ENCODE results near the gene ARHGAP11A.

The ARHGAP11A gene

GRCh38 chr15:32651229-32651837 is 36.0 kb downstream of the ARHGAP11A start:
- DNase-seq (ENCODE audit: low read depth) = peak; percentile 73

GRCh38 chr15:32652178-32652577 is 36.9 kb downstream of the ARHGAP11A start:
- TF ChIP-seq, protein P1, sequence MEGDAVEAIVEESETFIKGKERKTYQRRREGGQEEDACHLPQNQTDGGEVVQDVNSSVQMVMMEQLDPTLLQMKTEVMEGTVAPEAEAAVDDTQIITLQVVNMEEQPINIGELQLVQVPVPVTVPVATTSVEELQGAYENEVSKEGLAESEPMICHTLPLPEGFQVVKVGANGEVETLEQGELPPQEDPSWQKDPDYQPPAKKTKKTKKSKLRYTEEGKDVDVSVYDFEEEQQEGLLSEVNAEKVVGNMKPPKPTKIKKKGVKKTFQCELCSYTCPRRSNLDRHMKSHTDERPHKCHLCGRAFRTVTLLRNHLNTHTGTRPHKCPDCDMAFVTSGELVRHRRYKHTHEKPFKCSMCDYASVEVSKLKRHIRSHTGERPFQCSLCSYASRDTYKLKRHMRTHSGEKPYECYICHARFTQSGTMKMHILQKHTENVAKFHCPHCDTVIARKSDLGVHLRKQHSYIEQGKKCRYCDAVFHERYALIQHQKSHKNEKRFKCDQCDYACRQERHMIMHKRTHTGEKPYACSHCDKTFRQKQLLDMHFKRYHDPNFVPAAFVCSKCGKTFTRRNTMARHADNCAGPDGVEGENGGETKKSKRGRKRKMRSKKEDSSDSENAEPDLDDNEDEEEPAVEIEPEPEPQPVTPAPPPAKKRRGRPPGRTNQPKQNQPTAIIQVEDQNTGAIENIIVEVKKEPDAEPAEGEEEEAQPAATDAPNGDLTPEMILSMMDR (conservative IDR thresholded peaks at IDR 0.05; ENCODE audit: control insufficient read depth, insufficient read depth, low read depth, low read length) = no peak
- no peak for DNase-seq (ENCODE audit: low read depth)
- no peak overlapping the region for H3K4me3 ChIP-seq (ENCODE audit: control insufficient read depth, low read depth, low read length)

More at GRCh38 chr15:32651229-32651837, 36.0 kb downstream of the ARHGAP11A start:
- TF ChIP-seq, protein P1 (conservative IDR thresholded peaks at IDR 0.05; ENCODE audit: control insufficient read depth, insufficient read depth, low read depth, low read length) = peak; percentile 95
- no peak overlapping the region for H3K4me3 ChIP-seq (ENCODE audit: control insufficient read depth, low read depth, low read length)

DNA sequence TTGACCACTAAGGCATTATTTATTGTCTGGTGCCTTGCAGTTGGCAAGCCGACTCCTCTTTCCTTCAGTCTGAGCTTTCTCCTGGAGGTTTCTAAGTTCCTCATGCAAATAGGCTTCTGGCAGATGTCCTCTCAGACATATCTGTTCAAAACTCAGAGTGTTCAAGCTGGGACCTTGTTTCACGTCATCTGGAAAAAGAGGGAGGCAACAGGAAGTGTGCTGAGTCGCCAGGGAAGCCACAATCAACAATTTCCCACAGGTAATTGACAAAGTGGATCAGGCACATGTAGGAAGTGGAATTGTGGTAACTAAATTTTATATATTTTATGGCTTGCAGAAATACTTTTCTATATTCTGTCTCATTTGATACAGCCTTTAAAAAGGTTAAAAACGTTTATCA is 40.8 kb downstream of the ARHGAP11A start:
- no peak overlapping the region for H3K4me3 ChIP-seq (ENCODE audit: control insufficient read depth, low read depth, low read length)
- no peak for DNase-seq (ENCODE audit: low read depth)
- TF ChIP-seq, protein P1 (conservative IDR thresholded peaks at IDR 0.05; ENCODE audit: control insufficient read depth, insufficient read depth, low read depth, low read length) = no peak

GRCh38 chr15:32656496-32656895 is 41.2 kb downstream of the ARHGAP11A start:
- no peak for DNase-seq (ENCODE audit: low read depth)
- no peak overlapping the region for H3K4me3 ChIP-seq (ENCODE audit: control insufficient read depth, low read depth, low read length)
- TF ChIP-seq, protein P1 (conservative IDR thresholded peaks at IDR 0.05; ENCODE audit: control insufficient read depth, insufficient read depth, low read depth, low read length) = no peak

DNA sequence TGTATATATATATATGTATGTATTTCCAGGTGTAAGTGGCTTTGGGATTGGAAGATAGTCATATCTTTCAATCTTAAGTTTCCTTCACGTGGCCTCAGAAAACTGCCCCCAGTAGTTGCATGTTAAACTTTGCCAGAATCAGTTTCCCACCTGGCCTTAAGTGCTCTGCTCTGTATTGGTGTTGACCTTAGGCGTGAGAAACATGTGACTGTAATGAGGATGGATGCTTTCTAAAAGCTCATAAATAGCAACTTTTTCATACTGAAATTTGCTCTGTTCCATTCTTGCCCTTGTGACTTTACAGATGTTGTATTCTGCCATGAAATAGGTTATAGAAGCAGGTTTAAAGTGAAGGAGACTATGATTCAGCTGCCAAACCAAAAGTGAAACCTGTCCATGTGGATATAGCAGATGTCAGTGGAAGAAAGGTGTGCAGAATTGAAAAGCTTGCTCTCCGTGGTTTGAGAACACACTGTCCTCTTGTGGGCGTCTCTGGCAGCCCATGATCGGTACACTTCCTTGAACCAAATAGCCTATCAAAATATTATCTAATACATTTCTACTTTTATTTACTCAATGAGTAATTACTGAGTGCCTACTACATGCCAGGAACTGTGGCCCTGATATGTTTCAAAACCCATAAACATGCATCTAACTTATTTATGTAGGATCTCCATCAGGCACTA is 42.0 kb downstream of the ARHGAP11A start:
- H3K4me3 ChIP-seq (ENCODE audit: control insufficient read depth, low read depth, low read length) = no peak overlapping the region
- TF ChIP-seq, protein P1 (conservative IDR thresholded peaks at IDR 0.05; ENCODE audit: control insufficient read depth, insufficient read depth, low read depth, low read length) = peak; percentile 27
- DNase-seq (ENCODE audit: low read depth) = peak; percentile 25

GRCh38 chr15:32657941-32658340 is 42.6 kb downstream of the ARHGAP11A start:
- TF ChIP-seq, protein P1 (conservative IDR thresholded peaks at IDR 0.05; ENCODE audit: control insufficient read depth, insufficient read depth, low read depth, low read length) = no peak
- no peak overlapping the region for H3K4me3 ChIP-seq (ENCODE audit: control insufficient read depth, low read depth, low read length)
- DNase-seq (ENCODE audit: low read depth) = no peak
